H9 (cell line): ENCODE measurements around the gene TMPRSS12. TPM values are rescaled to one million over a fixed set of nuclear protein-coding genes. Genes with fewer than 3 reads are reported as not detected.
"Not testable (repeated sequence)": the region's sequence is repeated elsewhere in the genome, so short reads cannot be mapped to it uniquely, and the experiment has no call there.

Source experiments
- DNase-seq: peaks from one replicate; pipeline ENCODE4 v3.0.0-alpha.2; 2017
- H2AFZ ChIP-seq: one replicate; pipeline ENCODE4 v1.6.1; 2013; ENCODE audit warnings: mild to moderate bottlenecking, low read length, control low read depth, moderate library complexity
- H2AK5ac ChIP-seq: 2 replicates; pipeline ENCODE4 v1.6.1; 2013; ENCODE audit warnings: low read length, control low read depth, mixed read lengths; ENCODE audit not compliant: insufficient read length
- H2BK120ac ChIP-seq: one replicate; pipeline ENCODE4 v1.6.1; 2013; ENCODE audit warnings: low read depth, mild to moderate bottlenecking, low read length, control low read depth, inconsistent platforms; ENCODE audit not compliant: poor library complexity, severe bottlenecking
- H2BK12ac ChIP-seq: 2 replicates; pipeline ENCODE4 v1.6.1; 2013; ENCODE audit warnings: low read length, control low read depth, mixed read lengths, low read depth; ENCODE audit not compliant: insufficient read length
- H2BK15ac ChIP-seq: 2 replicates; pipeline ENCODE4 v1.6.1; 2013; ENCODE audit warnings: low read depth, low read length, control low read depth
- H2BK20ac ChIP-seq: one replicate; pipeline ENCODE4 v1.6.1; 2013; ENCODE audit warnings: low read depth, mild to moderate bottlenecking, low read length, control low read depth, inconsistent platforms; ENCODE audit not compliant: poor library complexity, severe bottlenecking
- H2BK5ac ChIP-seq: 2 replicates; pipeline ENCODE4 v1.6.1; 2013; ENCODE audit warnings: low read length, control low read depth, mixed read lengths; ENCODE audit not compliant: insufficient read length
- H3K14ac ChIP-seq: 2 replicates; pipeline ENCODE4 v1.6.1; 2013; ENCODE audit warnings: low read length, control low read depth; ENCODE audit not compliant: insufficient read depth
- H3K18ac ChIP-seq: 2 replicates; pipeline ENCODE4 v1.6.1; 2013; ENCODE audit warnings: low read depth, mild to moderate bottlenecking, mixed read lengths, low read length, control low read depth; ENCODE audit not compliant: insufficient read length
- H3K23ac ChIP-seq: 2 replicates; pipeline ENCODE4 v1.6.1; 2013; ENCODE audit warnings: low read length, control low read depth, mixed read lengths, low read depth; ENCODE audit not compliant: insufficient read length
- H3K23me2 ChIP-seq: 2 replicates; pipeline ENCODE4 v1.6.1; 2013; ENCODE audit warnings: low read depth, mild to moderate bottlenecking, mixed read lengths, low read length, control low read depth; ENCODE audit not compliant: insufficient read length, poor library complexity, severe bottlenecking
- H3K27ac ChIP-seq: 2 replicates; pipeline ENCODE4 v1.5.1; 2013; ENCODE audit warnings: low read length, control low read depth, mixed read lengths, low read depth; ENCODE audit not compliant: insufficient read length
- H3K27me3 ChIP-seq: 2 replicates; pipeline ENCODE4 v1.6.1; 2013; ENCODE audit warnings: low read length, control low read depth, inconsistent platforms; ENCODE audit not compliant: insufficient read depth
- H3K4ac ChIP-seq: 2 replicates; pipeline ENCODE4 v1.6.1; 2013; ENCODE audit warnings: low read depth, mild to moderate bottlenecking, control low read depth, inconsistent platforms, low read length, moderate library complexity
- H3K4me1 ChIP-seq: 2 replicates; pipeline ENCODE4 v1.6.1; 2013; ENCODE audit warnings: low read length, control low read depth, inconsistent platforms; ENCODE audit not compliant: insufficient read depth
- H3K4me2 ChIP-seq: 2 replicates; pipeline ENCODE4 v1.6.1; 2013; ENCODE audit warnings: low read length, control low read depth, mixed read lengths; ENCODE audit not compliant: insufficient read length, insufficient read depth
- H3K56ac ChIP-seq: 2 replicates; pipeline ENCODE4 v1.6.1; 2013; ENCODE audit warnings: low read depth, mild to moderate bottlenecking, mixed read lengths, low read length, control low read depth; ENCODE audit not compliant: insufficient read length
- H3K79me1 ChIP-seq: 2 replicates; pipeline ENCODE4 v1.6.1; 2013; ENCODE audit warnings: low read depth, mild to moderate bottlenecking, moderate library complexity, low read length, control low read depth, inconsistent platforms; ENCODE audit not compliant: insufficient read depth, poor library complexity, severe bottlenecking
- H3K79me2 ChIP-seq: 2 replicates; pipeline ENCODE4 v1.6.1; 2013; ENCODE audit warnings: low read length, control low read depth, inconsistent platforms; ENCODE audit not compliant: insufficient read depth
- H3K9ac ChIP-seq: 2 replicates; pipeline ENCODE4 v1.6.1; 2013; ENCODE audit warnings: low read length, control low read depth, mixed read lengths; ENCODE audit not compliant: insufficient read length; ENCODE audit errors: extremely low read depth
- H3K9me3 ChIP-seq: one replicate; pipeline ENCODE4 v1.6.1; 2013; ENCODE audit warnings: low read depth, low read length, inconsistent platforms; ENCODE audit not compliant: control insufficient read depth
- H3T11ph ChIP-seq: one replicate; pipeline ENCODE4 v1.6.1; 2013; ENCODE audit warnings: mild to moderate bottlenecking, low read length, control low read depth, inconsistent platforms
- H4K20me1 ChIP-seq: one replicate; pipeline ENCODE4 v1.6.1; 2013; ENCODE audit not compliant: control insufficient read depth, insufficient read length, insufficient read depth
- H4K5ac ChIP-seq: 2 replicates; pipeline ENCODE4 v1.6.1; 2013; ENCODE audit warnings: low read depth, mild to moderate bottlenecking, mixed read lengths, low read length, control low read depth; ENCODE audit not compliant: insufficient read length
- H4K8ac ChIP-seq: replicated peaks from 2 replicates; pipeline ENCODE4 v1.6.1; 2013; ENCODE audit warnings: low read length, control low read depth, mixed read lengths, low read depth; ENCODE audit not compliant: insufficient read length
- H4K91ac ChIP-seq: 2 replicates; pipeline ENCODE4 v1.6.1; 2013; ENCODE audit warnings: low read depth, mild to moderate bottlenecking, moderate library complexity, mixed read lengths, low read length, control low read depth; ENCODE audit not compliant: insufficient read length
- H3K27ac Mint-ChIP-seq, 3 experiments: 2 replicates in 2 of 3; 3 replicates in 1 of 3; pipeline ENCODE4 v1.8.0; 2020 to 2021; ENCODE audit warnings: mixed read lengths in 3 of 3, mild to moderate bottlenecking in 1 of 3, moderate library complexity in 1 of 3
- H3K27me3 Mint-ChIP-seq: 2 replicates; pipeline ENCODE4 v1.8.0; 2021; ENCODE audit warnings: low read depth, mild to moderate bottlenecking, moderate library complexity, mixed read lengths
- H3K36me3 Mint-ChIP-seq, 3 experiments: 2 replicates in 2 of 3; 3 replicates in 1 of 3; pipeline ENCODE4 v1.8.0; 2020 to 2021; ENCODE audit warnings: low read depth in 3 of 3, mixed read lengths in 3 of 3; ENCODE audit not compliant: insufficient read depth in 1 of 3
- H3K4me1 Mint-ChIP-seq, 2 experiments: 2 replicates each; pipeline ENCODE4 v1.8.0; 2020; ENCODE audit warnings: mixed read lengths in 2 of 2
- H3K4me3 Mint-ChIP-seq, 2 experiments: 2 replicates in 1 of 2; 3 replicates in 1 of 2; pipeline ENCODE4 v1.8.0; 2020 to 2021; ENCODE audit warnings: mild to moderate bottlenecking in 2 of 2, mixed read lengths in 2 of 2, moderate library complexity in 1 of 2
- H3K9me3 Mint-ChIP-seq, 2 experiments: 2 replicates in 1 of 2; 3 replicates in 1 of 2; pipeline ENCODE4 v1.8.0; 2020; ENCODE audit warnings: mild to moderate bottlenecking in 2 of 2, mixed read lengths in 2 of 2, moderate library complexity in 1 of 2
- CTCF ChIP-seq: fragments of 200-600 bp; sonication (generic); conservative IDR thresholded peaks from 3 replicates; pipeline ENCODE4 v1.8.0; 2021; ENCODE audit warnings: antibody characterized with exemption, mild to moderate bottlenecking
- WGBS: extraction: QIAGEN DNeasy Blood & Tissue Kit; methylation state at CpG from one replicate; pipeline ENCODE4 v1.1.7; 2013; ENCODE audit warnings: missing lambda C conversion rate, low lambda C conversion rate, mixed read lengths; ENCODE audit not compliant: insufficient read length; ENCODE audit errors: extremely low coverage; 5-methylcytosine and 5-hydroxymethylcytosine counted together
- total RNA-seq: library from RNA; stranded (reverse); gene quantifications from 2 replicates; pipeline ENCODE4 v1.2.1, GENCODE V29; 2021

TMPRSS12 gene
- total RNA-seq, 1 experiment from 2014 or later = not detected

- DNase-seq = no peak
- H3K79me2 ChIP-seq = no peaks in the 10 kb centered on the region
- H3K4me1 ChIP-seq = no peaks in the 10 kb centered on the region
- H4K5ac ChIP-seq = no peak overlapping the region
- H3K23ac ChIP-seq = no peak overlapping the region
- Mint-ChIP-seq H3K4me1 (no peaks in the 10 kb centered on the region), H3K27ac (no peak overlapping the region), H3K4me3 (no peak overlapping the region), H3K9me3 (no peaks in the 10 kb centered on the region), H3K36me3 (peaks cover 10 to 24% (median 13%) of the 10 kb centered on the region in 3 experiments), H3K27me3 (no peaks in the 10 kb centered on the region)
- H3K9ac ChIP-seq = no peak overlapping the region
- no peak for TF ChIP-seq CTCF
- H3K4me2 ChIP-seq = no peak overlapping the region
- no peak overlapping the region for H3K27ac ChIP-seq
- no peaks in the 10 kb centered on the region for H3K9me3 ChIP-seq
- H3K79me1 ChIP-seq = no peaks in the 10 kb centered on the region
- H2BK12ac ChIP-seq = no peak overlapping the region
- no peak overlapping the region for H2BK20ac ChIP-seq
- H2AK5ac ChIP-seq = no peak overlapping the region
- H3K18ac ChIP-seq = no peak overlapping the region
- no peak overlapping the region for H4K91ac ChIP-seq
- H4K20me1 ChIP-seq = no peaks in the 10 kb centered on the region
- H3K23me2 ChIP-seq = no peaks in the 10 kb centered on the region
- H4K8ac ChIP-seq = no peak overlapping the region
- H3K14ac ChIP-seq = no peak overlapping the region
- no peak overlapping the region for H2BK5ac ChIP-seq
- H2BK15ac ChIP-seq = no peak overlapping the region
- no CpG with 5 or more reads among the region's 4 CpGs for WGBS
- H3K4ac ChIP-seq = no peak overlapping the region
- no peaks in the 10 kb centered on the region for H3K27me3 ChIP-seq
- H2BK120ac ChIP-seq = no peak overlapping the region
- H3T11ph ChIP-seq = no peak overlapping the region
- no peak overlapping the region for H2AFZ ChIP-seq
- H3K56ac ChIP-seq = no peak overlapping the region
These were observed 36.5 kb upstream of the TMPRSS12 start for GRCh38 chr12:50806176-50806575.

GRCh38 chr12:50809131-50809530 is 33.6 kb upstream of the TMPRSS12 start:
- not testable (repeated sequence) for H3K27me3 Mint-ChIP-seq
- whole genome bisulfite sequencing = no CpG with 5 or more reads among the region's 4 CpGs

More at GRCh38 chr12:50809131-50809530, 33.6 kb upstream of the TMPRSS12 start:
- not testable (repeated sequence) for H3K27me3 ChIP-seq, H3K18ac ChIP-seq, H3K79me1 ChIP-seq, H3K9ac ChIP-seq, H2AK5ac ChIP-seq, H3K23me2 ChIP-seq, H2BK5ac ChIP-seq, H3K4me1 ChIP-seq, H2BK20ac ChIP-seq, H2BK120ac ChIP-seq, H2BK12ac ChIP-seq, H2BK15ac ChIP-seq, H2AFZ ChIP-seq, H3K4me3 Mint-ChIP-seq, H4K8ac ChIP-seq, H3K23ac ChIP-seq, H3K9me3 Mint-ChIP-seq, H4K5ac ChIP-seq, H3K27ac ChIP-seq, H4K20me1 ChIP-seq, H3T11ph ChIP-seq, H3K27ac Mint-ChIP-seq, H3K79me2 ChIP-seq, H4K91ac ChIP-seq, H3K56ac ChIP-seq, H3K4me1 Mint-ChIP-seq, H3K14ac ChIP-seq, H3K4ac ChIP-seq, DNase-seq, H3K4me2 ChIP-seq, H3K9me3 ChIP-seq
- H3K36me3 Mint-ChIP-seq = peaks cover 10 to 32% (median 25%) of the 10 kb centered on the region in 3 experiments; a peak in 6 of 7 replicates
